ENCODE results near the gene BBS9.

BBS9 gene

DNA sequence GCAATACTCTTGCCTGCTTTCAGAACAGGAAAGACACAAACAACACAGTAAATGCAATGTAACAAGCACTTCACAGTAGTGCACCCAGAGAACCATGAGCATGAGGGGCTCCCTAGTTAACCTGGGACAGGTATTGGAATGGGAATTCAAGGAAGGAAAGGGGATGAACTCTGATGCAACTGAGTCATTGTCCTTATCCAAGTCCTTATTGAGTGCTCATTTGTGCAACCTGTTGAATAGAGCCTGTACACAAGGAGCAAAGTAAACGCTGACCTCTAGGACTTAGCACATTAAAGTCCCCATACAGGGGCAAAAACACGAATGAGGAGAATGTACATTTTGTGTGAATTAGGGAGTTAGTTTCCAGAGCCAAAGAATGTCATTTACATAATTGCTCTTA, 499.5 kb downstream of the BBS9 start:
- no peak overlapping the region for H2AFZ ChIP-seq (ENCODE audit: low read length)
- no peaks in the 10 kb centered on the region for H3K4me1 ChIP-seq (ENCODE audit: low read length)
- no peak overlapping the region for H3K27ac ChIP-seq (ENCODE audit: low read length)
- DNase-seq = no peak
- no peak overlapping the region for H3K4me2 ChIP-seq (ENCODE audit: low read depth, low read length)
- H4K20me1 ChIP-seq (ENCODE audit: insufficient read depth, low read length) = no peaks in the 10 kb centered on the region
- no peak overlapping the region for H3K4me3 ChIP-seq (ENCODE audit: low read length)
- H3F3A ChIP-seq (ENCODE audit: insufficient read depth, low read length) = no peaks in the 10 kb centered on the region
- H3K27me3 ChIP-seq (replicated peaks; ENCODE audit: insufficient read depth, low read length) = no peaks in the 10 kb centered on the region
- H3K9me3 ChIP-seq (replicated peaks; ENCODE audit: insufficient read depth, low read length) = no peaks in the 10 kb centered on the region
- H3K9ac ChIP-seq (ENCODE audit: low read length) = no peak overlapping the region
- no peaks in the 10 kb centered on the region for H3K9me2 ChIP-seq (replicated peaks; ENCODE audit: insufficient read depth, low read length)
- H3K36me3 ChIP-seq (replicated peaks; ENCODE audit: insufficient read depth, low read length) = no peaks in the 10 kb centered on the region
- H3K79me2 ChIP-seq (ENCODE audit: low read length) = no peaks in the 10 kb centered on the region
- no peak for TF ChIP-seq EZH2 (optimal IDR thresholded peaks at IDR 0.05; ENCODE audit: low read depth, low read length)
- TF ChIP-seq, protein P1, sequence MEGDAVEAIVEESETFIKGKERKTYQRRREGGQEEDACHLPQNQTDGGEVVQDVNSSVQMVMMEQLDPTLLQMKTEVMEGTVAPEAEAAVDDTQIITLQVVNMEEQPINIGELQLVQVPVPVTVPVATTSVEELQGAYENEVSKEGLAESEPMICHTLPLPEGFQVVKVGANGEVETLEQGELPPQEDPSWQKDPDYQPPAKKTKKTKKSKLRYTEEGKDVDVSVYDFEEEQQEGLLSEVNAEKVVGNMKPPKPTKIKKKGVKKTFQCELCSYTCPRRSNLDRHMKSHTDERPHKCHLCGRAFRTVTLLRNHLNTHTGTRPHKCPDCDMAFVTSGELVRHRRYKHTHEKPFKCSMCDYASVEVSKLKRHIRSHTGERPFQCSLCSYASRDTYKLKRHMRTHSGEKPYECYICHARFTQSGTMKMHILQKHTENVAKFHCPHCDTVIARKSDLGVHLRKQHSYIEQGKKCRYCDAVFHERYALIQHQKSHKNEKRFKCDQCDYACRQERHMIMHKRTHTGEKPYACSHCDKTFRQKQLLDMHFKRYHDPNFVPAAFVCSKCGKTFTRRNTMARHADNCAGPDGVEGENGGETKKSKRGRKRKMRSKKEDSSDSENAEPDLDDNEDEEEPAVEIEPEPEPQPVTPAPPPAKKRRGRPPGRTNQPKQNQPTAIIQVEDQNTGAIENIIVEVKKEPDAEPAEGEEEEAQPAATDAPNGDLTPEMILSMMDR (IDR thresholded peaks at IDR 0.05; ENCODE audit: low read length) = no peak
- TF ChIP-seq EZH2phosphoT487 (IDR thresholded peaks at IDR 0.05; ENCODE audit: low read length) = no peak

GRCh38 chr7:33630359-33630758, 501.0 kb downstream of the BBS9 start:
- Histone ChIP-seq H3K4me1 (ENCODE audit: low read length) (no peaks in the 10 kb centered on the region), H3K4me3 (ENCODE audit: low read length) (no peak overlapping the region), H3K36me3 (replicated peaks; ENCODE audit: insufficient read depth, low read length) (no peaks in the 10 kb centered on the region), H4K20me1 (ENCODE audit: insufficient read depth, low read length) (no peaks in the 10 kb centered on the region), H3K9me2 (replicated peaks; ENCODE audit: insufficient read depth, low read length) (no peaks in the 10 kb centered on the region), H3K9me3 (replicated peaks; ENCODE audit: insufficient read depth, low read length) (no peaks in the 10 kb centered on the region), H3K27ac (ENCODE audit: low read length) (no peak overlapping the region), H2AFZ (ENCODE audit: low read length) (no peak overlapping the region), H3K79me2 (ENCODE audit: low read length) (no peaks in the 10 kb centered on the region), H3F3A (ENCODE audit: insufficient read depth, low read length) (no peaks in the 10 kb centered on the region), H3K9ac (ENCODE audit: low read length) (no peak overlapping the region), H3K4me2 (ENCODE audit: low read depth, low read length) (no peak overlapping the region), H3K27me3 (replicated peaks; ENCODE audit: insufficient read depth, low read length) (no peaks in the 10 kb centered on the region)
- no peak for DNase-seq
- TF ChIP-seq EZH2phosphoT487 (IDR thresholded peaks at IDR 0.05; ENCODE audit: low read length) (no peak), EZH2 (optimal IDR thresholded peaks at IDR 0.05; ENCODE audit: low read depth, low read length) (no peak)
- TF ChIP-seq, protein P1 (IDR thresholded peaks at IDR 0.05; ENCODE audit: low read length) = no peak

DNA sequence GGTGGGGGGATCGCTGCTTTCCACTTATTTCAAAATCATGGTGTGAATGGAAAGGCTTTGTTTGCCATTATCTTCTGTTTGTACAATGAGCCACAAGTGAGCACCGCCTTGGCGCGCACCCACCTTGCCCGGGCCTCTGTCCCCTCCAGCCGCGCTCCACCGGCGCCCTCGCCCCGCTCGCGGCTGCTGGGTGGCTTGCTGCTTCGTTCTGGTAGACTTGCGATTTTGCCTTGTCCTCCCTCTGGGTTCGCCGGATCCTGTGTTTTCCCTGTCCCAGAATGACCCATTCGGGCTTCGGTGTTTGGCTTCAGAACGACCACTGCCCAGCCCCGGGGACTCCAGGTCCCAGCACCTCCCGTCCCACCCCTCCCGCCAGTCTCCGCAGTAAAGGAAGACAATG, 503.0 kb downstream of the BBS9 start:
- no peaks in the 10 kb centered on the region for H4K20me1 ChIP-seq (ENCODE audit: insufficient read depth, low read length)
- no peak overlapping the region for H3K9ac ChIP-seq (ENCODE audit: low read length)
- H3K4me3 ChIP-seq (ENCODE audit: low read length) = no peak overlapping the region
- H2AFZ ChIP-seq (ENCODE audit: low read length) = no peak overlapping the region
- no peaks in the 10 kb centered on the region for H3K27me3 ChIP-seq (replicated peaks; ENCODE audit: insufficient read depth, low read length)
- H3K36me3 ChIP-seq (replicated peaks; ENCODE audit: insufficient read depth, low read length) = no peaks in the 10 kb centered on the region
- H3K79me2 ChIP-seq (ENCODE audit: low read length) = no peaks in the 10 kb centered on the region
- no peaks in the 10 kb centered on the region for H3K4me1 ChIP-seq (ENCODE audit: low read length)
- no peaks in the 10 kb centered on the region for H3K9me3 ChIP-seq (replicated peaks; ENCODE audit: insufficient read depth, low read length)
- no peak overlapping the region for H3K4me2 ChIP-seq (ENCODE audit: low read depth, low read length)
- TF ChIP-seq EZH2 (optimal IDR thresholded peaks at IDR 0.05; ENCODE audit: low read depth, low read length) = no peak
- TF ChIP-seq EZH2phosphoT487 (IDR thresholded peaks at IDR 0.05; ENCODE audit: low read length) = no peak
- TF ChIP-seq, protein P1 (IDR thresholded peaks at IDR 0.05; ENCODE audit: low read length) = no peak
- no peaks in the 10 kb centered on the region for H3K9me2 ChIP-seq (replicated peaks; ENCODE audit: insufficient read depth, low read length)
- H3K27ac ChIP-seq (ENCODE audit: low read length) = no peak overlapping the region
- no peak for DNase-seq
- no peaks in the 10 kb centered on the region for H3F3A ChIP-seq (ENCODE audit: insufficient read depth, low read length)
